Stimulated activated naive CD8-positive, alpha-beta T cell treated with anti-CD3 and anti-CD28 coated beads, Interleukin-15, Interleukin-2, amounts not matched to agents 100 ng/mL and 50 ng/mL, for 24 hours (primary cell): Measurements from ENCODE around the gene MYH6.

Experiments
- H3K27ac Mint-ChIP-seq: one replicate; pipeline ENCODE4 v1.8.0; 2021; ENCODE audit warnings: mild to moderate bottlenecking, mixed read lengths
- H3K27me3 Mint-ChIP-seq: one replicate; pipeline ENCODE4 v1.8.0; 2021; ENCODE audit warnings: mixed read lengths
- H3K36me3 Mint-ChIP-seq: one replicate; pipeline ENCODE4 v1.8.0; 2021; ENCODE audit warnings: low read depth, mixed read lengths
- H3K4me1 Mint-ChIP-seq: one replicate; pipeline ENCODE4 v1.8.0; 2021; ENCODE audit warnings: low read depth, mixed read lengths
- H3K4me3 Mint-ChIP-seq: one replicate; pipeline ENCODE4 v1.8.0; 2021; ENCODE audit warnings: mild to moderate bottlenecking, mixed read lengths
- H3K9me3 Mint-ChIP-seq: one replicate; pipeline ENCODE4 v1.8.0; 2021; ENCODE audit warnings: mixed read lengths

MYH6 gene

GRCh38 chr14:23439107-23439835, 31.2 kb upstream of the MYH6 start:
- H3K27me3 Mint-ChIP-seq, result peaks cover 5% of the 10 kb centered on the region
- no peaks in the 10 kb centered on the region for H3K9me3 Mint-ChIP-seq
- H3K4me1 Mint-ChIP-seq, result no peaks in the 10 kb centered on the region
- no peak overlapping the region for H3K4me3 Mint-ChIP-seq
- H3K36me3 Mint-ChIP-seq, result no peaks in the 10 kb centered on the region
- H3K27ac Mint-ChIP-seq, result no peak overlapping the region

- Mint-ChIP-seq H3K4me3 (no peak overlapping the region), H3K4me1 (no peaks in the 10 kb centered on the region), H3K9me3 (no peaks in the 10 kb centered on the region), H3K27me3 (peaks cover 5% of the 10 kb centered on the region), H3K36me3 (no peaks in the 10 kb centered on the region), H3K27ac (no peak overlapping the region)
These were observed 30.3 kb upstream of the MYH6 start for GRCh38 chr14:23438101-23438971.

- no peak overlapping the region for H3K27ac Mint-ChIP-seq
- no peaks in the 10 kb centered on the region for H3K4me1 Mint-ChIP-seq
- H3K36me3 Mint-ChIP-seq, result no peaks in the 10 kb centered on the region
- no peaks in the 10 kb centered on the region for H3K9me3 Mint-ChIP-seq
- no peak overlapping the region for H3K4me3 Mint-ChIP-seq
- peaks cover 5% of the 10 kb centered on the region for H3K27me3 Mint-ChIP-seq
These were observed 29.3 kb upstream of the MYH6 start for GRCh38 chr14:23437133-23438100.

- H3K27me3 Mint-ChIP-seq, result peaks cover 5% of the 10 kb centered on the region
These were observed 28.5 kb upstream of the MYH6 start for GRCh38 chr14:23436327-23437132.

GRCh38 chr14:23435543-23436326, 27.7 kb upstream of the MYH6 start, which contains the start of gene MYH7:
TSS of gene MYH7 (minus strand) at chr14:23435660. CDS start at chr14:23433732, 1,928 bp downstream.
- Mint-ChIP-seq H3K27me3 (no peaks in the 10 kb centered on the region), H3K27ac (no peak within 1 kb of the TSS), H3K9me3 (no peaks in the 10 kb centered on the region), H3K4me1 (no peaks in the 10 kb centered on the region), H3K36me3 (no peaks in the 10 kb centered on the region), H3K4me3 (no peak within 1 kb of the TSS)

More at GRCh38 chr14:23436327-23437132, 28.5 kb upstream of the MYH6 start:
- Mint-ChIP-seq H3K27ac (no peak overlapping the region), H3K4me1 (no peaks in the 10 kb centered on the region), H3K36me3 (no peaks in the 10 kb centered on the region), H3K9me3 (no peaks in the 10 kb centered on the region), H3K4me3 (no peak overlapping the region)

GRCh38 chr14:23434488-23435222, 26.6 kb upstream of the MYH6 start:
- H3K36me3 Mint-ChIP-seq, result no peaks in the 10 kb centered on the region
- no peaks in the 10 kb centered on the region for H3K9me3 Mint-ChIP-seq
- no peaks in the 10 kb centered on the region for H3K27me3 Mint-ChIP-seq
- H3K4me3 Mint-ChIP-seq, result no peak overlapping the region
- H3K27ac Mint-ChIP-seq, result no peak overlapping the region
- no peaks in the 10 kb centered on the region for H3K4me1 Mint-ChIP-seq

- H3K9me3 Mint-ChIP-seq, result no peaks in the 10 kb centered on the region
- H3K36me3 Mint-ChIP-seq, result no peaks in the 10 kb centered on the region
- no peak overlapping the region for H3K27ac Mint-ChIP-seq
- no peaks in the 10 kb centered on the region for H3K27me3 Mint-ChIP-seq
- no peaks in the 10 kb centered on the region for H3K4me1 Mint-ChIP-seq
- H3K4me3 Mint-ChIP-seq, result no peak overlapping the region
These were observed 25.4 kb upstream of the MYH6 start for GRCh38 chr14:23433457-23433856.

GRCh38 chr14:23432946-23433345, 24.9 kb upstream of the MYH6 start:
- H3K4me1 Mint-ChIP-seq, result no peaks in the 10 kb centered on the region
- no peaks in the 10 kb centered on the region for H3K27me3 Mint-ChIP-seq
- no peak overlapping the region for H3K4me3 Mint-ChIP-seq
- no peaks in the 10 kb centered on the region for H3K9me3 Mint-ChIP-seq
- H3K27ac Mint-ChIP-seq, result no peak overlapping the region
- H3K36me3 Mint-ChIP-seq, result no peaks in the 10 kb centered on the region

GRCh38 chr14:23432102-23432925, 24.2 kb upstream of the MYH6 start:
- Mint-ChIP-seq H3K9me3 (no peaks in the 10 kb centered on the region), H3K36me3 (no peaks in the 10 kb centered on the region), H3K4me3 (no peak overlapping the region), H3K4me1 (no peaks in the 10 kb centered on the region), H3K27ac (no peak overlapping the region), H3K27me3 (no peaks in the 10 kb centered on the region)

GRCh38 chr14:23431486-23431885, 23.4 kb upstream of the MYH6 start:
- Mint-ChIP-seq H3K27ac (no peak overlapping the region), H3K36me3 (no peaks in the 10 kb centered on the region), H3K9me3 (no peaks in the 10 kb centered on the region), H3K4me1 (no peaks in the 10 kb centered on the region), H3K27me3 (no peaks in the 10 kb centered on the region), H3K4me3 (no peak overlapping the region)

- no peaks in the 10 kb centered on the region for H3K27me3 Mint-ChIP-seq
- no peaks in the 10 kb centered on the region for H3K4me1 Mint-ChIP-seq
- H3K4me3 Mint-ChIP-seq, result no peak overlapping the region
- no peaks in the 10 kb centered on the region for H3K9me3 Mint-ChIP-seq
- no peaks in the 10 kb centered on the region for H3K36me3 Mint-ChIP-seq
- no peak overlapping the region for H3K27ac Mint-ChIP-seq
These were observed 22.6 kb upstream of the MYH6 start for GRCh38 chr14:23430723-23431085.

- no peak overlapping the region for H3K4me3 Mint-ChIP-seq
- no peaks in the 10 kb centered on the region for H3K9me3 Mint-ChIP-seq
- no peaks in the 10 kb centered on the region for H3K27me3 Mint-ChIP-seq
- H3K4me1 Mint-ChIP-seq, result no peaks in the 10 kb centered on the region
- H3K27ac Mint-ChIP-seq, result no peak overlapping the region
- no peaks in the 10 kb centered on the region for H3K36me3 Mint-ChIP-seq
These were observed 22.1 kb upstream of the MYH6 start for GRCh38 chr14:23430016-23430722.
